ENCODE results near the gene GSTM4. TPM values are rescaled to one million over a fixed set of nuclear protein-coding genes. Genes with fewer than 3 reads are reported as not detected.
"Not testable (repeated sequence)": the region's sequence is repeated elsewhere in the genome, so short reads cannot be mapped to it uniquely, and the experiment has no call there.

Gene GSTM4
- total RNA-seq, 1 experiment from 2014 or later, result 0.13 TPM

GRCh38 chr1:109637446-109637845 lies 18.5 kb upstream of the GSTM4 start:
- no peak for DNase-seq (ENCODE audit: low read depth)

GRCh38 chr1:109639063-109639840 lies 16.6 kb upstream of the GSTM4 start:
- DNase-seq (ENCODE audit: low read depth), result no peak

- DNase-seq (ENCODE audit: low read depth), result no peak
Measured at GRCh38 chr1:109639841-109640184, 16.1 kb upstream of the GSTM4 start.

- DNase-seq (ENCODE audit: low read depth), result peak; percentile 47
Measured at GRCh38 chr1:109640285-109640865, 15.5 kb upstream of the GSTM4 start.

GRCh38 chr1:109641078-109641740 lies 14.7 kb upstream of the GSTM4 start:
- DNase-seq (ENCODE audit: low read depth), result no peak

GRCh38 chr1:109641861-109642260 lies 14.0 kb upstream of the GSTM4 start:
- DNase-seq (ENCODE audit: low read depth), result no peak

- no peak for DNase-seq (ENCODE audit: low read depth)
Measured at GRCh38 chr1:109642626-109643025, 13.3 kb upstream of the GSTM4 start.

- DNase-seq (ENCODE audit: low read depth), result peak; percentile 70
Measured at GRCh38 chr1:109643385-109644230, 12.3 kb upstream of the GSTM4 start.

- no peak for DNase-seq (ENCODE audit: low read depth)
Measured at GRCh38 chr1:109644670-109645069, 11.2 kb upstream of the GSTM4 start.

- DNase-seq (ENCODE audit: low read depth), result no peak
Measured at GRCh38 chr1:109649491-109649914, 6.4 kb upstream of the GSTM4 start.

GRCh38 chr1:109650609-109651008 lies 5.3 kb upstream of the GSTM4 start:
- no peak for DNase-seq (ENCODE audit: low read depth)

GRCh38 chr1:109652402-109652801 lies 3.5 kb upstream of the GSTM4 start:
- DNase-seq (ENCODE audit: low read depth), result no peak

GRCh38 chr1:109653306-109653705 lies 2.6 kb upstream of the GSTM4 start:
- DNase-seq (ENCODE audit: low read depth), result no peak

- DNase-seq (ENCODE audit: low read depth), result no peak
Measured at GRCh38 chr1:109654519-109654918, 1.4 kb upstream of the GSTM4 start.

GRCh38 chr1:109657395-109657794 lies 1.5 kb downstream of the GSTM4 start:
- no peak for DNase-seq (ENCODE audit: low read depth)

GRCh38 chr1:109657970-109658369 lies 2.1 kb downstream of the GSTM4 start:
- no peak for DNase-seq (ENCODE audit: low read depth)

- DNase-seq (ENCODE audit: low read depth), result no peak
Measured at GRCh38 chr1:109658533-109659042, 2.7 kb downstream of the GSTM4 start.

- no peak for DNase-seq (ENCODE audit: low read depth)
Measured at GRCh38 chr1:109659145-109659544, 3.2 kb downstream of the GSTM4 start.

GRCh38 chr1:109659997-109660690 lies 4.2 kb downstream of the GSTM4 start:
- no peak for DNase-seq (ENCODE audit: low read depth)

- not testable (repeated sequence) for DNase-seq (ENCODE audit: low read depth)
Measured at GRCh38 chr1:109660691-109661026, 4.8 kb downstream of the GSTM4 start.

- no peak for DNase-seq (ENCODE audit: low read depth)
Measured at GRCh38 chr1:109661391-109661790, 5.5 kb downstream of the GSTM4 start.

Data from HT1080 (cell line).